ENCODE results near the gene FUT3.

FUT3 gene

DNA sequence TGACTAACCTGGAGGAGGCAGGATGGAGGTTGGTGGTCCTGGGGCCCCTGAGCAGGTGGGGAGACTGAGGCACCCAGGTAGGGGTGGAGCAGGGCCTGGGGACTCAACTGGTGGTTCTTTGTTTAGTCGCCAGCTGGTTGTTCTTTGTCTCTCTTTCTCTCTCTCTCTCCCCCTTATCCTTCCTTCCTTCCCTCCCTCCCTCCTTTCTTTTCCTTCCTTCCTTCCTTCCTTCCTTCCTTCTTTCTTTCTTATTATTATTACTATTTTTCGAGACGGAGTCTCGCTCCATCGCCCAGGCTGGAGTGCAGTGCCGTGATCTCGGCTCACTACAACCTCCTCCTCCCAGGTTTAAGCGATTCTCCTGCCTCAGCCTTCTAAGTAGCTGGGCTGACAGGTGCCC lies 53.0 kb downstream of the FUT3 start:
- DNase-seq (ENCODE audit: low read depth in 2 of 2) = no peak
- no peak for TF ChIP-seq CTCF (IDR thresholded peaks at IDR 0.05; ENCODE audit: low read depth, low read length)
- no peak overlapping the region for H3K4me3 ChIP-seq (replicated peaks in 1 of 2; ENCODE audit: low read depth in 2 of 2, low read length in 2 of 2)

DNA sequence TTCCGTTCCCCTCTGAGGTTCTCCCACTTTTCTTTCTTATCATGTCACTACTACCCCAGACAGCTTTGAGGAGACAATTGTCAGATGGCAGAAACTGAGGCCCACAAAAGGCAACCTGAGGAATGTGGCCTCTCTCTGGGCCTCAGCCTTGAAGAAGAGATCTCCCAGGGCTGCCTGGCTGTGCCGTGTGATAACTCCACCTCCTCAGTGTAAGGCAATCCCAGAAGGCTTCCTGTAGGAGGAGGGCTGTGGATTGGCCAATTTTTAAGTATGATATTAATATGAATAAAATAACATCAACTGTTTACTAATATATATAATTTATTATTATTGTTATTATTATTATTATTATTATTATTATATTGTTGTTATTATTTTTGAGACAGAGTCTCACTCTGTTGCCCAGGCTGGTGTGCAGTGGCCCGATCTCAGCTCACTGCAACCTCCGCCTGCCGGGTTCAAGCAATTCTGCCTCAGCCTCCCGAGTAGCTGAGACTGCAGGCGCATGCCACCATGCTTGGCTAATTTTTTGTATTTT lies 55.8 kb downstream of the FUT3 start:
- no peak for TF ChIP-seq CTCF (IDR thresholded peaks at IDR 0.05; ENCODE audit: low read depth, low read length)
- H3K4me3 ChIP-seq (replicated peaks in 1 of 2; ENCODE audit: low read depth in 2 of 2, low read length in 2 of 2) = no peak overlapping the region
- DNase-seq (ENCODE audit: low read depth in 2 of 2) = no peak

DNA sequence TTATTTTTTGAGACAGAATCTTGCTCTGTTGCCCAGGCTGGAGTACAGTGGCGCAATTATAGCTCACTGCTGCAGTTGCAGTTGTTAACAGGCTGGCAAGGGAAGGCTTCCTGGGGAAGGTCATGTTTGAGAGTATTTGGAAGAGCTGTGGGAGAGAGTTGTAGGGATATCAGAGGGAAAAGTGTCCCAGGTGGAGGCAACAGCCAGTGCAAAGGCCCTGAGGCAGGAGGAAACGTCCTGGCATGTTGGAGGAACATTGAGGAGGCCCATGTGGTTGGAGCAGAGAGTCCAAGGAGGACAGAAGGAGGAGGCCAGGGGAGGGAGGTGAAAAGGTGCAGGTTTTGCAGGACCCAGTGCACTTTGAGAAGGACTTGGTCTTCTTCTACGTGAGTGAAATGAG lies 58.1 kb downstream of the FUT3 start:
- TF ChIP-seq CTCF (IDR thresholded peaks at IDR 0.05; ENCODE audit: low read depth, low read length) = no peak
- DNase-seq (ENCODE audit: low read depth in 2 of 2) = no peak
- H3K4me3 ChIP-seq (replicated peaks in 1 of 2; ENCODE audit: low read depth in 2 of 2, low read length in 2 of 2) = no peak overlapping the region
